ENCODE results near the gene KCNJ6.

DNA sequence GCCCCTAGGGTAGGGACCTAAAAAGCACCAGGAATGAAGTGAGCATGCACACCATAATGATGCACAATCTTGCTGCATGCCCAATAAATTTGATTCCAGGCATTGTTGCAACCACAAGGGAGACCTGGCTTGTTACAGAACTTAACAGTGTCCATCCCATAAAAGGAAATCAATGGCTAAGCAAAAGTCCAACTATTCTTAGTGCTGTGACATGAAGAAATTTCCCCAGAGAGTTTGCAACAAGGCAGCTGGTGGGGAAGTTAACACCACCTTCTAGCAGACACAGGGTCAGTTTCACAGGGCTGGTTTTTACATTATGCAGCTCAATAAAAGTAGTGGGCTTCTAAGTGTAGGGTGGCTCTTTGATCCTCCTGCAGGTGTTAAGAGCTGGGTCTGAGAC lies 221.1 kb downstream of the KCNJ6 start:
- TF ChIP-seq, protein P1, sequence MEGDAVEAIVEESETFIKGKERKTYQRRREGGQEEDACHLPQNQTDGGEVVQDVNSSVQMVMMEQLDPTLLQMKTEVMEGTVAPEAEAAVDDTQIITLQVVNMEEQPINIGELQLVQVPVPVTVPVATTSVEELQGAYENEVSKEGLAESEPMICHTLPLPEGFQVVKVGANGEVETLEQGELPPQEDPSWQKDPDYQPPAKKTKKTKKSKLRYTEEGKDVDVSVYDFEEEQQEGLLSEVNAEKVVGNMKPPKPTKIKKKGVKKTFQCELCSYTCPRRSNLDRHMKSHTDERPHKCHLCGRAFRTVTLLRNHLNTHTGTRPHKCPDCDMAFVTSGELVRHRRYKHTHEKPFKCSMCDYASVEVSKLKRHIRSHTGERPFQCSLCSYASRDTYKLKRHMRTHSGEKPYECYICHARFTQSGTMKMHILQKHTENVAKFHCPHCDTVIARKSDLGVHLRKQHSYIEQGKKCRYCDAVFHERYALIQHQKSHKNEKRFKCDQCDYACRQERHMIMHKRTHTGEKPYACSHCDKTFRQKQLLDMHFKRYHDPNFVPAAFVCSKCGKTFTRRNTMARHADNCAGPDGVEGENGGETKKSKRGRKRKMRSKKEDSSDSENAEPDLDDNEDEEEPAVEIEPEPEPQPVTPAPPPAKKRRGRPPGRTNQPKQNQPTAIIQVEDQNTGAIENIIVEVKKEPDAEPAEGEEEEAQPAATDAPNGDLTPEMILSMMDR (conservative IDR thresholded peaks at IDR 0.05; ENCODE audit: low read length): no peak
- no peak for TF ChIP-seq EZH2phosphoT487 (IDR thresholded peaks at IDR 0.05; ENCODE audit: borderline replicate concordance, low read depth, low read length)
